ENCODE results near the gene ZNF441.
"Not testable (repeated sequence)": the region's sequence is repeated elsewhere in the genome, so short reads cannot be mapped to it uniquely, and the experiment has no call there.

The ZNF441 gene

GRCh38 chr19:11766597-11767591 lies at the start of gene ZNF441:
Gene ZNF441 (plus strand): TSS chr19:11767000. CDS start chr19:11767194, 194 bp downstream.
- DNase-seq, result peak; percentile 92

- DNase-seq, result no peak
These were observed 45.1 kb upstream of the ZNF441 start for GRCh38 chr19:11721681-11722080.

GRCh38 chr19:11722414-11722813 lies 44.4 kb upstream of the ZNF441 start:
- no peak for DNase-seq

- DNase-seq, result no peak
These were observed 37.2 kb upstream of the ZNF441 start for GRCh38 chr19:11729586-11729985.

- DNase-seq, result no peak
These were observed 31.4 kb upstream of the ZNF441 start for GRCh38 chr19:11735375-11735774.

- no peak for DNase-seq
These were observed 30.1 kb upstream of the ZNF441 start for GRCh38 chr19:11736696-11737095.

GRCh38 chr19:11737964-11738745 lies 28.6 kb upstream of the ZNF441 start:
- peak; percentile 32 for DNase-seq

- DNase-seq, result peak; percentile 98
These were observed 27.8 kb upstream of the ZNF441 start, which contains the start of gene ZNF823 for GRCh38 chr19:11738746-11739620. Gene ZNF823 (minus strand): TSS chr19:11738946. CDS start chr19:11738819, 127 bp downstream.

- no peak for DNase-seq
These were observed 20.9 kb upstream of the ZNF441 start for GRCh38 chr19:11745869-11746268.

GRCh38 chr19:11747277-11747676 lies 19.5 kb upstream of the ZNF441 start:
- DNase-seq, result no peak

- DNase-seq, result no peak
These were observed 17.0 kb upstream of the ZNF441 start for GRCh38 chr19:11749751-11750150.

GRCh38 chr19:11752244-11752736 lies 14.5 kb upstream of the ZNF441 start:
- no peak for DNase-seq

- DNase-seq, result no peak
These were observed 12.1 kb upstream of the ZNF441 start for GRCh38 chr19:11754663-11755062.

- DNase-seq, result no peak
These were observed 9.8 kb upstream of the ZNF441 start for GRCh38 chr19:11756965-11757364.

- DNase-seq, result no peak
These were observed 7.0 kb upstream of the ZNF441 start for GRCh38 chr19:11759805-11760204.

GRCh38 chr19:11763117-11763516 lies 3.7 kb upstream of the ZNF441 start:
- DNase-seq, result no peak

GRCh38 chr19:11763611-11764010 lies 3.2 kb upstream of the ZNF441 start:
- DNase-seq, result no peak

- DNase-seq, result no peak
These were observed 883 bp downstream of the ZNF441 start for GRCh38 chr19:11767633-11768133.

- DNase-seq, result no peak
These were observed 3.2 kb downstream of the ZNF441 start for GRCh38 chr19:11769995-11770394.

- DNase-seq, result not testable (repeated sequence)
These were observed 4.7 kb downstream of the ZNF441 start for GRCh38 chr19:11771520-11771919.

GRCh38 chr19:11776669-11777068 lies 9.9 kb downstream of the ZNF441 start:
- not testable (repeated sequence) for DNase-seq

GRCh38 chr19:11780431-11781020 lies 13.7 kb downstream of the ZNF441 start:
- DNase-seq, result no peak
